Right lobe of liver (tissue), 6 donors: ENCODE results near the gene JMJD4. TPM values are rescaled to one million over a fixed set of nuclear protein-coding genes. Genes with fewer than 3 reads are reported as not detected.

Source experiments
- ATAC-seq, 4 donors: fragments of 200-7000 bp; cut with Tn5 transposase; one replicate each; pipeline ENCODE4 v1.9.1; 2020; ENCODE audit warnings: mild to moderate bottlenecking in 4 of 4, moderate library complexity in 4 of 4
- DNase-seq, 3 donors: peaks; one replicate each; pipeline ENCODE4 v3.0.0-alpha.2; 2020
- H3K27ac ChIP-seq, 3 donors: fragments of 200-600 bp; one replicate each; pipeline ENCODE4 v1.8.0; 2022
- H3K27me3 ChIP-seq, 2 donors: fragments of 200-600 bp; one replicate each; pipeline ENCODE4 v1.8.0; 2022
- H3K36me3 ChIP-seq, 4 donors: fragments of 200-600 bp; sonication (generic) in 1 of 4; one replicate each; pipeline versions ENCODE4 v1.5.1 to v1.8.0; 2017 to 2022; ENCODE audit warnings: control low read depth in 1 of 4
- H3K4me1 ChIP-seq, 4 donors: fragments of 200-600 bp; sonication (generic) in 1 of 4; one replicate each; pipeline versions ENCODE4 v1.5.1 to v1.8.0; 2017 to 2022; ENCODE audit warnings: control low read depth in 1 of 4
- H3K4me3 ChIP-seq, 3 donors: fragments of 200-600 bp; one replicate each; pipeline ENCODE4 v1.8.0; 2022
- H3K9me3 ChIP-seq, 4 donors: fragments of 200-600 bp; sonication (generic) in 1 of 4; one replicate each; pipeline versions ENCODE4 v1.5.1 to v1.8.0; 2017 to 2022; ENCODE audit warnings: control low read depth in 1 of 4
- POLR2A ChIP-seq: fragments of 450-650 bp; IDR thresholded peaks from one replicate; pipeline ENCODE4 v1.6.1; 2017; ENCODE audit warnings: antibody characterized with exemption, mild to moderate bottlenecking
- WGBS: methylation state at CpG from one replicate; pipeline ENCODE4 v1.1.6; 2018; ENCODE audit warnings: low coverage, low lambda C conversion rate; ENCODE audit not compliant: insufficient coverage; ENCODE audit errors: missing lambda C conversion rate; 5-methylcytosine and 5-hydroxymethylcytosine counted together
- intact Hi-C, 2 donors: fragments of 100-400 bp; cut with DNase I; formaldehyde crosslinking; loops; one replicate each; pipeline versions ENCODE4 v1.11.2 to v1.14.1; 2022
- total RNA-seq, 6 experiments: library from RNA; depleted of rRNA in 2 of 6; stranded (reverse); fragments of >200 nt in 2 of 6; fragmentation: NEBNext Ultra II Directional in 3 of 6; extraction: Animal tissue kit (Norgen Biotek cat#: 25700) in 3 of 6; gene quantifications; one replicate each; pipeline versions ENCODE4 v1.1.0 to v1.2.4, GENCODE V29; 2016 to 2023
- TF ChIP-seq, protein P1 (sequence below), 4 donors: fragments of 200-600 bp in 3 of 4; fragments of 450-650 bp in 1 of 4; IDR thresholded peaks; one replicate each; pipeline versions ENCODE4 v1.5.1 to v1.8.0; 2016 to 2022; ENCODE audit warnings: antibody characterized with exemption in 4 of 4, mild to moderate bottlenecking in 2 of 4
- donor health status: DM: no; HTN: yes; CAD: no.
- donor health status: DM: no; HTN: no; CAD: no.
- donor health status: DM: no; HTN: no; CAD: no.
- donor health status: DM: no; HTN: yes; CAD: no.
- donor health status: DM: no; HTN: yes; CAD: no.

JMJD4 gene
- total RNA-seq, 6 experiments from 2014 or later = 7.2 to 17.7 (median 9.5) TPM

- DNase-seq = no peak
- Histone ChIP-seq H3K36me3 (peaks cover 0 to 25% (median under 1%) of the 10 kb centered on the region in 4 donors), H3K27me3 (no peaks in the 10 kb centered on the region), H3K9me3 (no peaks in the 10 kb centered on the region), H3K4me3 (no peak overlapping the region), H3K4me1 (peaks cover 0 to 39% (median 4%) of the 10 kb centered on the region in 4 donors), H3K27ac (no peak overlapping the region)
- 80% methylated on average over 1 of the region's 2 CpGs for WGBS
- no peak for TF ChIP-seq POLR2A
- TF ChIP-seq, protein P1, sequence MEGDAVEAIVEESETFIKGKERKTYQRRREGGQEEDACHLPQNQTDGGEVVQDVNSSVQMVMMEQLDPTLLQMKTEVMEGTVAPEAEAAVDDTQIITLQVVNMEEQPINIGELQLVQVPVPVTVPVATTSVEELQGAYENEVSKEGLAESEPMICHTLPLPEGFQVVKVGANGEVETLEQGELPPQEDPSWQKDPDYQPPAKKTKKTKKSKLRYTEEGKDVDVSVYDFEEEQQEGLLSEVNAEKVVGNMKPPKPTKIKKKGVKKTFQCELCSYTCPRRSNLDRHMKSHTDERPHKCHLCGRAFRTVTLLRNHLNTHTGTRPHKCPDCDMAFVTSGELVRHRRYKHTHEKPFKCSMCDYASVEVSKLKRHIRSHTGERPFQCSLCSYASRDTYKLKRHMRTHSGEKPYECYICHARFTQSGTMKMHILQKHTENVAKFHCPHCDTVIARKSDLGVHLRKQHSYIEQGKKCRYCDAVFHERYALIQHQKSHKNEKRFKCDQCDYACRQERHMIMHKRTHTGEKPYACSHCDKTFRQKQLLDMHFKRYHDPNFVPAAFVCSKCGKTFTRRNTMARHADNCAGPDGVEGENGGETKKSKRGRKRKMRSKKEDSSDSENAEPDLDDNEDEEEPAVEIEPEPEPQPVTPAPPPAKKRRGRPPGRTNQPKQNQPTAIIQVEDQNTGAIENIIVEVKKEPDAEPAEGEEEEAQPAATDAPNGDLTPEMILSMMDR (IDR thresholded peaks at IDR 0.05) = no peak
- no peak for ATAC-seq
- intact Hi-C loops = no loop called here
These were observed 22.7 kb upstream of the JMJD4 start for GRCh38 chr1:227757781-227758180.

DNA sequence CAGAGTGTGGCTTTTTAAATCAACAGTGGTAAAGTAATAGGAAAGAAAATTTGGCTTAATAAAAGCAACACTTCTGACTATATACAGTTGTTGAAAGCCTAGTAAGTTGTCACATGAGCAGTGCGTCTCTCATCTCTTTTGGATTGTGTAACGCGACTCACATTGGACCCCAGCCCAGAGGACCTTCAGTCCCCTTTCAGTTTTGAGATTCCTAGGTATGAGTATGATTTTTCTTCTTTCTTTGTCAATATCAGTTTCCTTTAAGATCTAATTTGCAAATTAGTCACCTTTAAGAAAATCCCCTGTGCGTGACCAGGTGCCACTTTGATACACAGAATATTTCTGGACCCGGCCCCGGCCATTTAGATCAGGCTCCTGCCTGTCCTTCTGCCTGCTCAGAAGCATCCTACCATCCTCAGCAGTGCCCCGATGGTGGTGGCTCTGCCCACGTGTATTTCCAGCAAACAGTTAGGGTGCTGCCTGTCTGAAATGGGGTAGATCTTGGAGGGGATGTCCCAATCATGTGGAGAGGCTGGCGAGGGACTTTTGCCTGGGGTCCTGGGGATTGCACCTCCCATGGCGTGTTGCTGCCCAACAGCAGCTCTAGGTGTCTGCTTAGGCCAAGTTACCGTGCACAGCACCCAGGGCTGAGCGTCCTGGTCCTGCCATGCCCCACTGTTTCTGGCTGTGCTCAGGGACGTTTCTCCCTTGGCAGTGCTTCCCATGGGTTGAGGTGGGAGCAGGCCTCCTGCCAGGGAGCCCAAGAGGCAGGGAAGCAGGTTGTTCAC is 21.3 kb upstream of the JMJD4 start:
- intact Hi-C loops = no loop called here
- WGBS = 43% methylated on average over 7 of the region's 13 CpGs
- no peak overlapping the region for H3K4me3 ChIP-seq
- peak; percentile 33 to 71 (median 44) for ATAC-seq
- TF ChIP-seq, protein P1 (IDR thresholded peaks at IDR 0.05) = no peak
- no peak for TF ChIP-seq POLR2A
- no peak for DNase-seq
- peaks cover 0 to 26% (median under 1%) of the 10 kb centered on the region in 4 donors for H3K36me3 ChIP-seq
- no peak overlapping the region for H3K27ac ChIP-seq
- no peaks in the 10 kb centered on the region for H3K27me3 ChIP-seq
- peaks cover 0 to 25% (median 3%) of the 10 kb centered on the region in 4 donors for H3K4me1 ChIP-seq
- no peaks in the 10 kb centered on the region for H3K9me3 ChIP-seq

DNA sequence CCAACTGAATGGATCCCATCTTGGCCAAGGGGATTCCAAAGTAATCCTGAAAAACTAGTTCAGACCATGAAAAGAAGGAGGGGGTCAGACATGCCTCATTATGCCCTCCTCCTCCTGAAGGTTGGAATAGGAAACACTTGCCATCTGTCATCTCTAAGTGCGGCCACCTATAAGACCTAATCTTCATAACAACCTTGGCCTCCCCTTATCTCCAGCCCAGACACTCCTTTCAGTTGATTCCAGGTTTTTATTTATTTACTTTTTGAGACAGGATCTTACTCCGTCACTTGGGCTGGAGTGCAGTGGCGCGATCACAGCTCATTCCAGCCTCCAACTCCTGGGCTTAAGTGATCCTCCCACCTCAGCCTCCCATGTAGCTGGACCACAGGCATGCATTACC is 19.9 kb upstream of the JMJD4 start:
- TF ChIP-seq, protein P1 (IDR thresholded peaks at IDR 0.05) = no peak
- TF ChIP-seq POLR2A = no peak
- H3K36me3 ChIP-seq = peaks cover 0 to 23% (median under 1%) of the 10 kb centered on the region in 4 donors
- peaks cover 0 to 23% (median 0%) of the 10 kb centered on the region in 4 donors for H3K4me1 ChIP-seq
- H3K4me3 ChIP-seq = no peak overlapping the region
- DNase-seq = no peak
- ATAC-seq = no peak
- H3K9me3 ChIP-seq = no peaks in the 10 kb centered on the region
- H3K27me3 ChIP-seq = no peaks in the 10 kb centered on the region
- intact Hi-C loops = no loop called here
- 88% methylated on average over 4 of the region's 4 CpGs for WGBS
- no peak overlapping the region for H3K27ac ChIP-seq

- intact Hi-C loops = no loop called here
- ATAC-seq = peak; percentile 38 to 87 (median 70)
These were observed 19.1 kb upstream of the JMJD4 start for GRCh38 chr1:227753999-227754711.

More at GRCh38 chr1:227753999-227754711, 19.1 kb upstream of the JMJD4 start:
- no peak for DNase-seq
- Histone ChIP-seq H3K9me3 (no peaks in the 10 kb centered on the region), H3K4me3 (no peak overlapping the region), H3K36me3 (peaks cover 0 to 16% (median 0%) of the 10 kb centered on the region in 4 donors), H3K27me3 (no peaks in the 10 kb centered on the region), H3K27ac (no peak overlapping the region), H3K4me1 (peaks cover 0 to 30% (median 0%) of the 10 kb centered on the region in 4 donors)
- 60% methylated on average over 5 of the region's 7 CpGs for WGBS
- TF ChIP-seq, protein P1 (IDR thresholded peaks at IDR 0.05) = no peak
- TF ChIP-seq POLR2A = no peak
